GM21576 (cell line): ENCODE results near the gene ADAMTSL2.

Source experiments
- ATAC-seq: cut with Tn5 transposase; IDR thresholded peaks from one replicate; pipeline ENCODE4 v1.9.1; 2021; ENCODE audit warnings: mild to moderate bottlenecking, moderate library complexity; ENCODE audit not compliant: unreplicated experiment

The ADAMTSL2 gene

DNA sequence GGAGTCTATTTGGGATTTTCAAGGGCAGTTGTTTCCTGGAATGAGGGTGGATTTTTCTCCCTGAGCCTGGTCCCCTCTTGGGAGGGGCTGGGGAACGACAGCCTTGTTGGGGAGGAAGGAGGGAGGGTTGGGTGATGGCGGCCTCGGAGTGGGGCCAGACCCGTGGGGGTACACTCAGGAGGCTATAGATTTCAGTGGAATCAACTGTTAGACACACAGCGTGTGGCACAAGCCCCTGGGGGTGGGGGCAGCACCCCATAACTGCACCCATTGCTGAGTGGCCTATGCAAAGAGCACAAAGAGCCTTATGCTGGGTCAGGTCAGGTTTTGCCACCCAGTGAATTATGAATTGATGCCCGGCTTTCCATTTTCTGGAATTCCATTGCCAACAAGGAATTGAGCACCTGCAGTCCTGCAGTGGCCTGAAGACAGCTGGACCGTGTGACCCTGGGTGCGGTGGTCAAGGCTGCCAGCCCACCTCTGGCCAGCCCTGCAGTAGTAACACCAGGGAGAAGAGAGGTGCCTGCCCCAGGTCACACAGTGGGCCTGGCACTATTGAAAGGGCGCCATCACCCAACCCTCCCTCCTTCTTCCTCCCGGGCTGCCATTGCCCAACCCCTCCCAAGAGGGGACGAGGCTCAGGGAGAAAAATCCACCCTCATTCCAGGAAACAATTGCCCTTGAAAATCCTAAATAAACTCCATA, 18.1 kb upstream of the ADAMTSL2 start:
- ATAC-seq = no peak

DNA sequence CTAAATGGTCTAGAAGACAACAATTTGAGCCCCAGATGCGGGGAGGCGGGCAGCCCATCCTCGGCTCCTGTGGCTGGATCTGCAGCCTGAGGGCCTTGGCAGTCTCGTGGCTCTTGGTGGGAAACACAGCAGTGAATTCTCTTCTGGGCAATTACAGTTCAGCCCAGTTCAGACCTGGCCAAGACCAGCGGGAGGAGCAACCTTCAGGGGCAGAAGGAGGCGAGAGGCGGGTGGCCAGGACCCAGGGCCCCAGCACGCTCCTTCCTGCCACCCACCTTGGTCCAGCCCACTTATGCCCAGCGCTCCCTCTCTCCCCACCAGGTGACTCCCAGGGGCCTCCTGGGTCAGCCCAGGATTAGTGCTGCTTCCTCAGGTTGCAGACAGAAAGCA, 17.5 kb upstream of the ADAMTSL2 start:
- no peak for ATAC-seq

DNA sequence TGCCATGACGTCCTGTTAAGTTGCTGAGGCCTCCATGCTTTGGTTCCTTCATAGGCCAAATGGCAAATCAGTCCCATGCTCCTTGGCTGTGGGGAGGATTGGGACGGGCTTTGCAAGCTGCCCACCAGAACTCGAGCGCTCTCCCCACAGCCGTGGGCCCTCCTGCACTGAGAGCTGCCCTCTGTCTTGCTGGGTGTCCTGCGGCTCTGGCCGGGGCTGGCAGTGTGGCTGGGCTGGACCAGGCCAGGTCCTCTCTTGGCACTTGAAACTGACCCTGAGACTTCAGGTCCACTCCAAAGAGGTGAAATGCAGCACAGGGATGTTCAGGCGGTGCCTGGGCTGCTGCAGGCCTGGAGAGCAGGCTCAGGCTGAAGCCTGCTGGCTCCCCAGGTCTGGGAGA, 16.8 kb upstream of the ADAMTSL2 start:
- no peak for ATAC-seq

DNA sequence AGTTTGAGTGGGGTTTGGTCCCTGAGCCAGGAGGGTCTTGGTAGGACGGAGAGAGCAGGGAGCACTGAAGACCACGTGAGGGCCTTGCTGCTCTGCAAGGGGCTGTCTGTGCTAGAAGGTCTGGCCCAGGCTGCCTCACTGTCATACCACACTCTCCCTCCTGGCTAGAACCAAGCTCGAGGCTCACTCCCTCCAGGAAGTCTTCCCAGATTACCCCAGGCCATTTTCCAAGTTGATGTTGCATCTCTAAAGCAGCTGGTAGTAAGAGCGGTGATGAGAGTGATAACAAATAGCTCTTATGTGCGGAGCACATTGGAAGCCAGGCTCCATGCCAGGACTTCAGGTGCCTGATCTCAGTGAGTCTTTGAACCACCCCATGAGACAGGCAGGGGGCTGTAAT, 16.3 kb upstream of the ADAMTSL2 start:
- ATAC-seq = no peak

DNA sequence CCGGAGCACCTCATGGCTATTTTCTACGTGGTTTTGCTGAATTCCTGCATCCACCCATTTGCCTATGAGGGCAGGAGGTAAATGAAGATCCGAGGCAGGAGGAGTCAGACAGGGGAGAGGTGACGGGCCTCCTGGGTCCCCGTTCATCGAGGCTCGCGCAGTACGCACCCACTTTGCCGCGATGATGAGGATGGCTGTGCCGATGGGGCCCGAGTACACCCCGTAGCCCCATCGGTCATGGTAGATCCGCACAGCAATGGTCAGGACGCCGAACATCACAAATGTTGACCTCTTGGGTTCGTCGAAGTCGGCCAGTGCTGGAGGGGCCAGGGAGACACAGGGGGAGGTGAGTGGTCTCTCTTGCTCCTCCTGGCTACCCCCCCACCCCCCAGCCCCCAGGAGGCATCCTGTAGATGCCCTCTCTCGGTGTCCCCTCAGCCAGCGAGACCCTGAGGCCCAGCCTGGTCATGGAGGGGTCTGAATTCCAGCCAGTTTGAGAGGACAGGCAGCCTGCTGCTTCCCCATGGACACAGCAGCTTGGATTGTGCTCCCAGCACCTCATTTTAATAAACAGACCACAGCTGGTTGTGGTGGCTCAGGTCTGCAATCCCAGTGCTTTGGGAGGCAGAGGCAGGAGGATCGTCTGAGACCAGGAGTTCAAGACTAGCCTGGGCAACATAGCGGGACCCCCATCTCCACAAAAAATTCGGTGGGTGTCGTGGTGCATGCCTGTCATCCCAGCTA, 15.6 kb upstream of the ADAMTSL2 start:
- ATAC-seq = no peak

DNA sequence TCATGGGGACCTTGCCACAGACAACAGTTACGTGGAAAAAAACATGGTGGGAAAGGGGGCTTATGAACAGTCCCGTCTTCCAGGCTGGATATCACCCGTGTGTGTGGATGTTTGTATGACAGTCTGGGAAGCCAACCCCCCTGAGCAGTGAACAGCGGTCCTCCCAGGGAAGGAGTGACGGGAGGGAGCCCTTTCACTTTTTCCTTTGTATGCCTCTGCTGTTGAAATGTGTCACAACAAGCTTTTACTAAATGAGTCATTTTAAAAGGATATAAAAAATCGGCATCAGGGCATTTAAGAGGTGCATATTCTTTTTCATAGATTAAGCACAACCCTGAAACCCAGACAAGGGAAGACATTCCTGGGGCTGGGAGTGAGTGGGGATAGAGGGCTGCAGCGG, 14.8 kb upstream of the ADAMTSL2 start:
- no peak for ATAC-seq

DNA sequence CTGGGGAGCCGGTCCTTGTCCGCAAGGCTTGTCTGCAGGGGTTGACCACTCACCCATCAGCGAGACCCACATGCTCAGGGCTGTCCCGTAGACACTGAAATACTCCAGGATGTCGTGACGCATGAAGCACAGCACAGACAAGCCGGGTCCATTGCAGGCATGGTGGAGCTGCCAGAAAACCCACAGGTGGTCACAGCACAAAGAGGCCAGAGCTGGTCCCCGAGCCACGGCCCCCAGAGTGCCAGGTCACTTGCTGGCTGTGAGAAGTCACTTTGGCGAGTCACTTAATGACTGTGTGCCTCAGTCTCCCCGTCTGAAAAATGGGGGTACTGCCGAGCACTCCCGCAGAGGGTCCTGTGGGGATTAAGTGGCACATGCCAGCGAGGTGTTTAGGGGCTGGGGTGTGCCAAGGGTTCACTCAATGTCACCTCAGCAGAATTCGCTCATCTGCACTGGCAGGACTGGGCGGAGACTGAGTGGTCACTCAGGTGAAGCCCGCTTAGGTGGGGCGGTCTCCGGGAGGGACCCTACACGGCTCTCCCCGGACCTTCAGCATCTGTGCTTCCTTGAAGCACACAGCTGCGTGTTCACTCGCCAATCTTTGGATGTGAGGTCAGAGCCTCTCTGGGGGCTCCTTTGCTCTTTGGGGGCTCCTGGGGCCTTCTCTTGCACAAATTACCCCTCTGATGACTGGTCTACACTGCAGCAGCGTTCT, 14.2 kb upstream of the ADAMTSL2 start:
- ATAC-seq = no peak

DNA sequence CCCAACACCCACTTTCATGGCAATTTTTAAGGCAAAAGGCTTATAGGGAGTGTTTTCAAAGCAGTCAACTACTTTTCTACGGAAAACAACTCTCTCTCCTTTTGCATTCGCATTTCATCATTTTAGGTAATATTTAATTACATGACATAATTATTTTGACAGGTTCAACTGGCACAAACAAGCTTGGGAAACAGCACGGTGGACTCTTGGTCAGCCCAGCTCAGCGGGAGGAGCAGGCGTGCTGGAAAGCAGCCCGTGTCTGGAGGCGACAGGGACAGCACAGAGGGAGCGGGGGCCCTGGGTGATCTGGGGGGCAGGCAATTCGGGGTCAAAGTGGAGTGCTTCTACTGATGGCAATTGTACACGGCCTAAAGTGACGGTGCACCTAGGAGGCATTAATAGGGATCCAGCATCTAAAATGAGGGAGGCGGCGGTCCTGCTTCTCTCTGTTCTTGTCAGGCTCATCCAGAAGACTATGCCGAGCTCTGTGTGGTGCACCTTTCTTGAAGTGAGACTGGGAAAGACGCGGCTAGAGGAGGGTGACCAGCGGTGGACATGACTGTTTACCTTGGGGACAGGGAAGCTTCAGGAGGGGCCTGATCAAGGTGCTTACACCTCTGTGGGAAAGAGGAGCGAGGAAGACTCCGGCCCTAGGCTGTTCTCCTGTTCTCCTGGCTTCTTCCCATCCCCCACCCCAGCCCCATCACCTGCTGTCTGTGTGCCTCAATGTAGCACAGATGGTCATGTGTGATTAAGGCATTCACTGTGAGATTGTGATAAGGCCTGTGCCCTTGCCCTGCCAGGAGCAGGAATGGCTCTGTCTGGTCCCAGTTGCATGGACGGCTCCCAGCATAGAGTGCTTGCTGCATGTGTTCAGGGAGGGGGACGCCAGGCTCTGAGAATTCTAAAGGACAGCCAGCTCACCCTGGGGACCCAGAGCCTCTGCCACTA, 13.1 kb upstream of the ADAMTSL2 start:
- no peak for ATAC-seq

DNA sequence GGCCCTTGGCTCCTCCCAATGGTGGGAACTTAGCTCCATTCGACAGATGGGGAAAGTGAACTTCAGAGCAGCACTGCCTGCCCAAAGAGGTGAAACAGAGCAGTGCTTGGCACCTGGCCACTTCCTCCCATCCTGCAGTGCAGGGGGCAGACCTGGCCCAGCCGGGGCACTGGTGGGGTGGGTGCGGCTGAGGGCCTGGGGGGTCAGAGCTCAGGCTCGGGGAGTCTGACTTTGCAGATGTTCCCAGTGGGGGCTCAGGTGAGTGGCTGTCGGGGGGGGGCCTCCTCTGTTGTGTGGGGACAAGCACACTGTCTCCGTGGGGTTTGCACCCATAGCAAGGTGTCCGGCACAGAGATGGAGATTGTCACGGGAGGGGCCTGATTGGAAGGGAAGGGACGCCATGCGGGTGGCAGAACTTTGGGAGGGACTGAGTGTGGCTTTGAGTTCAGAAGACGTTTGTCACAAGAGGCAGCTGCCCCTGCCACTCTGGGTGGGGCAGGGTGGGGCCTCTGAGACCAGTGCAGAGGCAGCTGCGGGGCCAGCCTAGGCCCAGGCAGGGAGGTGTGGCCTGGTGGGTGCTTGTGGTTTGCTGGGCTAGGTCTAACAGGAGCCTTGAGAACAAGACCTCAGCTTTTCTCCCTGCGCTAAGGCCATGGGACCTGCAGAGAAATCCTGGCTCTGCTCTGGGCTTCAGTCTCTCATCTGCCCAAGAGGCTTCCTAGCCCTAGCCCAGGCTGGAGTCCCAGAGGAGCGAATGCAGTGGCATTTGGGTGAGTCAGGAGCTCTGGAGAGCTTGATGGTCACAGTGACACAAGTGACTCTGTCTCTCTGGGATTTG, 12.2 kb upstream of the ADAMTSL2 start:
- ATAC-seq = no peak

DNA sequence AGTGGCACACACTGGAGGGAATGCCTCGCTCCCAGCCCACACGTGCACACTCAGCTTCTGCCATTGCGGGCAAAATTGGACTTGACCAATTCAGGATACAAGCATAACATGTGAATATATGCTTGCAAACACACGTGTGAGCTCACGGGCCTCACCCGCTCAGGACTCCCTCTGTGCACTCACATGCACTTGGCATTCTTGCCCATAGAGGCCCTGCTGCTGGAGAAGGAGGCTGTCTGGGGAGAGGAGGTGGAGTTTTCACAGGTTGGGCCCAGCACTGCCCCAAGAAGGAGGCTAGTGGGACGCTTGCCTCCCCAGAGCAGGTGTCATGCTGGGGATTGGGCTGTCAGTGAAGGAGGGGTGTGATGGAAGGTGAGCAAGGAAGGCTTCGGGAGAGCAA, 11.4 kb upstream of the ADAMTSL2 start:
- ATAC-seq = no peak

DNA sequence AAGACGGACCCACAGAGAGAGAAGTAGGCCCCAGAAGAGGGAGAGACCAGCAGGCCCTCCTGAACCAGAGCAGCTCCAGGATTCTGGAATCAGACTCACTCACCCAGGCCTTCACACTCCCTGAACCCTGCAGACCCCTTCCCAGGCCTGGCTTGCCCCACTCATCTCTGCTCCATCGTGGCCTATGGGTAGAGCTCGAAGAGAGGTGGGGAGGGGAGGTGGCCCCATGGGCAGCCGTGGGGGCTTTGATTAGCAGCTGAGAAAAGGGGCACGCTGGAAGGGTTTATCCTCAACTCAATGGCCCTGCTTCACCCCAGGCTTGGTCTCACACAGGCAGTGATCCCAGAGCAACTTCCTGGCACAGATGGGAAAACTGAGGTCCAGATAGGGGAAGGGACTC, 10.4 kb upstream of the ADAMTSL2 start:
- no peak for ATAC-seq

DNA sequence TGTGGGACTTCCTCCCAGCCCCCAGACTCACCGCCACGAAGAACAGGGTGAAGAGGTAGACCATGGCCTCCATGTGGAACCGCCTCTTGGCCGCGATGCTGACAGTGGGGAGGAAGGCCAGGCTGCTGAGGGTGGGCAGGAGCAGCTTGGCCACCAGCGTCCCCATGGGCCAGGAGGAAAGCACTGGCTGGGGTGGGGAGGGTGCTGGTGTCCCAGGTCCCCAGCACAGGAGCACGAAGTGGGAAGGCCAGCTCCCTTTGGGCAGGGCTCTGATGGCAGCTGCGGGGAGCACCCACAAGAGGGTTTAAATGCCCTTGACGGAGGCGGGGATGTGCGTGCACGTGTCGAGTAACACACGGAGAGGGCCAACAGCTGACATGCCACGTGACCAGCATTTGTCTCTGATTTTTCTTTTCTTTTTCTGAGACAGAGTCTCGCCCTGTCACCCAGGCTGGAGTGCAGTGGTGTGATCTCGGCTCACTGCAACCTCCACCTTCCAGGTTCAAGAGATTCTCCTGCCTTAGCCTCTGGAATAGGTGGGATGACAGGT, 9.8 kb upstream of the ADAMTSL2 start, which contains the start of gene MYMK:
Gene MYMK, minus strand, starts transcription at position 281 of the 550 bp plus-strand sequence. Its CDS starts 115 bp downstream, at position 166.
- no peak for ATAC-seq

DNA sequence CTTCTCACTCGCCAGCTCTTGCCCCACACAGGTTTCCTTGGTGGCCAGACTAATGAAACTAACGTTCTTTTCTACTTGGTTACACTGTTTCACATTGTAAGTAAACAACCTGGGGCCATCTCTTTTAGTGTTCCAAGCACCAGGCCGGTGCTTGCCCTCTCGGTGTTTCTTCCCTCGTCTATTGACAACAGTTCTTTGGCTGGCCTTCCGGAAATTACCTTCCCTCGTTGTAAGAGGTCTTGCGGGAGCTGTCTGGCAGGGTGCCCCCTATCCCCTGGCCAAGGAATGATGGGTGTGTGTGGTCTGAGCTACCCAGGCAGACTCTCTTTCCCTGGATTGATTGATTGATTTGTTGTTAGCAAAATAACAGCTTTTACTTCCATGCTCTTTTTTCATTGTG, 8.8 kb upstream of the ADAMTSL2 start:
- ATAC-seq = no peak

DNA sequence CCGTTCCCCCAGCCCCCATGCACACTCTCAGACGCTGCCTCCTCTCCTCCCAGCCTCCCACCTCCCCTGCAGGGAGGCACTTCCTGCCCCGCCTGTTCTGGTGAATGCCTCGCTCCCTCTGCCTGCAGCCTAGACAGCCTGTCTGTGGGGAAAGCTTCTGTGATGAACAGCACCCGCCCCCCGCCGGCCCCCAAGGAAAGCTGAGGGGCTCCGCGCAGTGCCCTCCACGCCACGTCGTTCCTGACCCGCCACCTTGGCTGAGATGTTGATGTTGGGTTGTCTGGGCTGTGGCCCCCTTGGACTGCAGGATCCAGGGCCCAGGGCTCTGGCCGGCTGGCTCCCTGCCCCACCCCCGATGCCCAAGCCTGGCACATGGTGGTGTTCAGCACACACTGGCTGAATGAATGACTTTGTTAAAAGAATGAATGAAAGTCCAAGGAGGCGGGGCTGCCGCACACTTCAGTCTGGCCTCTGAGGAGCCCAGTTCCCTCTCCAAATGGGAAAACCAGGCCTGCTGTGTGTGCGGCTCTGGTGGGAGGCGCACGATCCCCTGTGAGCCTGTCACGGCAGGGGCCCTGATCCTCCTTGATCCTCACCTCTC, 7.7 kb upstream of the ADAMTSL2 start:
- ATAC-seq = no peak

DNA sequence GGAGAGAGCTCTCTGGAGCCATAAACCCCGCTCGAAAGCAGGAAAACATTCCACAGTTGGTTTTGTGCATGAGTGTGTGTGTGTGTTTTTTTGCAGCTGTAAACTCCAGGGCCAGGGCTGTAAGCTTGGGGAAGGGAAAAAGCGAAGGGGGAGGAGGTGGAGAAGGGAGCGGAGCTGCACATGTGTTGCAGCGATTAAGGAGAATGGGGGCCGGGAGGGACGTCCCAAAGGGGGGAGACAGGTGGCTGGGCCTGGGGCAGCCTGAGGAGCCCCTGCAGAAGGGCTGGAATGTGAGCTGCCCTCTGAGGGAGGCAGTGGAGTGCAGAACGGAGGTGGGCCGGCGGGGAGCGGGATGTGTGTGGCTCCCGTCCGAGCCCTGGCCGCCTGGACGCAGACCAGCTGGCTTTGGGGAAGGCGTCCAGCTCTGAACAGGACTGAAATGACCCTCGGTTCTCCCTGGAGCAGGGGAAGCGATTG, 7.0 kb upstream of the ADAMTSL2 start:
- ATAC-seq = no peak

DNA sequence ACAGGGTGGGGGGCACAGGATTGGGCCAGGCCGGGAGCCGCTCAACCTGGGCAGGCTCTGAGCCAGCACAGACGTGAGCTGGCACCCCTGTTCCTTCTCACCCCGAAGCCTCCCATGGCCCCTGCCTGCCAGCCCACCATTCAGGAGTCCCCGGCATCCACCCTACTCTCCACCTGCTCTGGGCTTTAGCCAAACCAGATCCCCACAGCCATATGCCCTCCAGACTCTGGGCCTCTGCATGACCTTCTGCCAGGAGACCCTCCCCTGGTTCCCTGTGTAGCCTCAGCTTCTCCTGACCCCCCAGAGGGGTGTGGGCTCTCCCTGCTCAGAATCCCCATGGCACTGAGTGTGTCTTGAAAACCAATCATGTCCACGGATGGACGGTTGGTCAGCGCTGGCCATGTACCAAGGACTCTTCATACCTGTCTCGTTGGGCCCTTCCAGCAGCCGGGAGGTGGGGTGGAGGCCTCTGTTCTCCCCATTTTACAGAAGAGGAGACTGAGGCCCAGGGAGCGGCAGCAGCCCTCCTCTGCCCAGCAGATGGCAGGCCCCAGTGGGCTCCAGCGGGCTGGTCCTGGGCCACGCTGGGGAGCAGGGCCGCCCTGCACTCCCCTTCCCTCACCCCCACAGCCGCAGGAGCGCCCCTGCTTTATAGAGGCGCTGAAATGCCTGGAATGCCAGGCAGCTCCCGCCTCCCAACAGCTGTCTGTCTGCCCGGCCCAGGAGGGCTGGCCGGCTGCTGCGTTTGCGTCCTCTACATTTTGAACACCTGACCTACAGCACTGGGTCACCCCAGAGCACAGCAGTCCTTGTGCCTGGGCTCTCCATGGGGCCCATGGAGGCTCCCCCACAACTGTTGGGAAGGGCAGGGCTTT, 6.3 kb upstream of the ADAMTSL2 start:
- no peak for ATAC-seq

DNA sequence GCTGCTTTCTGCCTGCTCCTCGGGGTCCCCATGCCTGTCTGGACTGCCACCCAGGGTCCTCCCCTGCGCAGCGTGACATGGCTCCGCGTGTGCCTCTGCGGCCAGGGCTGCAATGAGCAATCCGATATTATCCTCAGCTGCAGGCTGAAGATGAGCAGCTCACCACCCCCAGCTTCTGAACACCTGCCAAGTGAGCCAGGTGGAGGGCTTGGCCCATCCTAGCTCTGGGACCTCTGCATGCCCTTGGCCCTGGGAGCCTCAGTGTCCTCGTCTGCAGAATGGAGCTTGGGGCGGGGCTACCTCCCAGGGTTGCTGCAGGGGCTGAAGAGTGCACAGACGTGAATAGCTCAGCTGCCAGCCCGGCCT, 5.6 kb upstream of the ADAMTSL2 start:
- no peak for ATAC-seq

DNA sequence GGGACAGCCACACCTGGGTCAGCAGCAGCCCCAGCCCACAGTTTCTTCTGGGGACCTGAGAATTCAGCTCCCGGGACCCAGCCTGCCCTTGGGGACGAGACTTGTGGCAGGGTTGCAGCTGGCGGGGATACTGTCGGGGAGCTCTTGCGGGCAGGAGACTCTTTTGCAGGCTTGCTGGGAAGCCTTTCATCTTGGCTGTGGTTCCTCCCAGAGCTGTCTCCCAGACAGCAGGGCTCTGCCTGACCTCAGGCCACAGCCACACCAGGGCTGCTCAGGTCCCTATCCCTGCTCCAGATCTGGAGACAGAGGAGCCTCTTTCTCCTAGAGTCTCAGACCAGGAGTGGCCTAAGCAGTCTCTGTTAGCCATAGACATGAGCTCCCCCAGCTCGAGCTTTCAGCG, 5.0 kb upstream of the ADAMTSL2 start:
- no peak for ATAC-seq
